K562 (cell line): ENCODE results near the gene LAT. TPM values are rescaled to one million over a fixed set of nuclear protein-coding genes. Genes with fewer than 3 reads are reported as not detected.
A peak's percentile ranks its signal among the peaks of the same experiment; 100 is the strongest.

Experiments used
- BACH1 ChIP-seq: fragments of 200-800 bp; sonication (Bioruptor generic); IDR thresholded peaks from 2 replicates; pipeline ENCODE4 v1.6.1; 2016; ENCODE audit warnings: missing genetic modification characterization, missing compliant biosample characterization
- BHLHE40 ChIP-seq: IDR thresholded peaks from 2 replicates; pipeline ENCODE4 v1.6.1; 2011; ENCODE audit warnings: low read length, improper control_type of control experiment
- EGR1 ChIP-seq: fragments of 450-650 bp; conservative IDR thresholded peaks from 2 replicates; pipeline ENCODE4 v1.6.1; 2017; ENCODE audit warnings: mild to moderate bottlenecking
- EHMT2 ChIP-seq: fragments of 450-650 bp; IDR thresholded peaks from 2 replicates; pipeline ENCODE4 v1.6.1; 2018; ENCODE audit warnings: antibody characterized with exemption
- HDAC2 ChIP-seq: fragments of 450-650 bp; IDR thresholded peaks from 2 replicates; pipeline ENCODE4 v1.6.1; 2016; ENCODE audit warnings: mild to moderate bottlenecking
- JUND ChIP-seq, 2 experiments: IDR thresholded peaks; 2 replicates in 1 of 2; 3 replicates in 1 of 2; pipeline ENCODE4 v1.6.1; 2011; ENCODE audit warnings: borderline replicate concordance in 2 of 2, low read depth in 2 of 2, low read length in 2 of 2, improper control_type of control experiment in 1 of 2, missing biosample characterization in 1 of 2, missing genetic modification characterization in 1 of 2, missing genetic modification reagents in 1 of 2
- LCOR ChIP-seq: sonication (generic); formaldehyde crosslinking; IDR thresholded peaks from 2 replicates; pipeline ENCODE4 v1.8.0; 2022; ENCODE audit warnings: mild to moderate bottlenecking, missing genetic modification reagents
- NCOR1 ChIP-seq: fragments of 450-650 bp; IDR thresholded peaks from 2 replicates; pipeline ENCODE4 v1.6.1; 2016; ENCODE audit warnings: mild to moderate bottlenecking, moderate library complexity
- RBBP5 ChIP-seq: fragments of 200-600 bp; sonication (generic); IDR thresholded peaks from 2 replicates; pipeline ENCODE4 v1.6.1; 2012; ENCODE audit warnings: borderline replicate concordance, mild to moderate bottlenecking, low read length, control low read depth, inconsistent platforms; ENCODE audit not compliant: insufficient read depth, poor library complexity, severe bottlenecking
- RNF219 ChIP-seq: fragments of 250-450 bp; sonication (Bioruptor Pico); IDR thresholded peaks from 2 replicates; pipeline ENCODE4 v1.5.0; 2022; ENCODE audit warnings: mild to moderate bottlenecking
- SMARCA4 ChIP-seq: fragments of 450-650 bp; IDR thresholded peaks from 2 replicates; pipeline ENCODE4 v1.6.1; 2016
- ZBTB26 ChIP-seq: fragments of 450-650 bp; formaldehyde crosslinking; IDR thresholded peaks from 2 replicates; pipeline ENCODE4 v1.4.0; 2022; ENCODE audit warnings: missing genetic modification characterization
- ZNF253 ChIP-seq: fragments of 250-450 bp; sonication (Bioruptor Pico); conservative IDR thresholded peaks from 2 replicates; pipeline ENCODE4 v1.6.1; 2021; ENCODE audit warnings: mild to moderate bottlenecking
- polyA plus RNA-seq, 8 experiments: library from polyadenylated mRNA; depleted of rRNA in 4 of 8; stranded (reverse) in 5 of 8; unstranded in 3 of 8; fragments of >200 nt; fragmentation: Nextera tagmentation in 2 of 8; fragmentation: Illumina TruSeq in 1 of 8; extraction: Ambion mirVana in 2 of 8; extraction: Trizol in 1 of 8; gene quantifications; 2 replicates each; pipeline versions ENCODE4 v1.2.1 to v1.2.3, GENCODE V29; 2011 to 2014; ENCODE audit warnings: inconsistent platforms in 1 of 8, missing spikeins in 1 of 8
- total RNA-seq, 7 experiments: library from RNA; depleted of rRNA in 6 of 7; stranded (reverse); fragments of >200 nt in 6 of 7; fragmentation: Illumina TruSeq in 2 of 7; extraction: Trizol in 2 of 7; gene quantifications; 2 replicates each; pipeline versions ENCODE4 v1.2.1 to v1.2.3, GENCODE V29; 2011 to 2021; ENCODE audit warnings: low replicate concordance in 1 of 7
- TF ChIP-seq, protein P1 (sequence below), 2 experiments: IDR thresholded peaks; 2 replicates each; pipeline ENCODE4 v1.6.1; 2012; ENCODE audit warnings: improper control_type of control experiment in 2 of 2, low read depth in 2 of 2, low read length in 2 of 2, borderline replicate concordance in 1 of 2
- TF ChIP-seq, protein P2 (sequence below): fragments of 150-350 bp; conservative IDR thresholded peaks from 2 replicates; pipeline ENCODE4 v1.6.1; 2014; ENCODE audit warnings: low read length
- TF ChIP-seq, protein P3 (sequence below): fragments of 250-450 bp; sonication (Bioruptor Pico); IDR thresholded peaks from 2 replicates; pipeline ENCODE4 v1.4.0; 2020; ENCODE audit warnings: mild to moderate bottlenecking, moderate library complexity

Gene LAT
- total and polyA plus RNA-seq, 9 of the 15 experiments (the other 6 are each of a cell fraction or from before 2014, with no cell fraction given): 0.40 to 4.2 (median 1.3) TPM

GRCh38 chr16:29007730-29008593, 23.1 kb downstream of the LAT start (continued):
- TF ChIP-seq, protein P1, sequence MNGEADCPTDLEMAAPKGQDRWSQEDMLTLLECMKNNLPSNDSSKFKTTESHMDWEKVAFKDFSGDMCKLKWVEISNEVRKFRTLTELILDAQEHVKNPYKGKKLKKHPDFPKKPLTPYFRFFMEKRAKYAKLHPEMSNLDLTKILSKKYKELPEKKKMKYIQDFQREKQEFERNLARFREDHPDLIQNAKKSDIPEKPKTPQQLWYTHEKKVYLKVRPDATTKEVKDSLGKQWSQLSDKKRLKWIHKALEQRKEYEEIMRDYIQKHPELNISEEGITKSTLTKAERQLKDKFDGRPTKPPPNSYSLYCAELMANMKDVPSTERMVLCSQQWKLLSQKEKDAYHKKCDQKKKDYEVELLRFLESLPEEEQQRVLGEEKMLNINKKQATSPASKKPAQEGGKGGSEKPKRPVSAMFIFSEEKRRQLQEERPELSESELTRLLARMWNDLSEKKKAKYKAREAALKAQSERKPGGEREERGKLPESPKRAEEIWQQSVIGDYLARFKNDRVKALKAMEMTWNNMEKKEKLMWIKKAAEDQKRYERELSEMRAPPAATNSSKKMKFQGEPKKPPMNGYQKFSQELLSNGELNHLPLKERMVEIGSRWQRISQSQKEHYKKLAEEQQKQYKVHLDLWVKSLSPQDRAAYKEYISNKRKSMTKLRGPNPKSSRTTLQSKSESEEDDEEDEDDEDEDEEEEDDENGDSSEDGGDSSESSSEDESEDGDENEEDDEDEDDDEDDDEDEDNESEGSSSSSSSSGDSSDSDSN (IDR thresholded peaks at IDR 0.05; ENCODE audit: borderline replicate concordance in 1 of 2, low read depth in 2 of 2, low read length in 2 of 2): no peak
- peak; percentile 86 for TF ChIP-seq EGR1
- TF ChIP-seq JUND (IDR thresholded peaks at IDR 0.05; ENCODE audit: borderline replicate concordance, low read depth, low read length): peak; percentile 39; the same call in 1 of the 2 replicates
- TF ChIP-seq JUND (tag; IDR thresholded peaks at IDR 0.05; ENCODE audit: borderline replicate concordance, low read depth, low read length): no peak
- TF ChIP-seq, protein P2, sequence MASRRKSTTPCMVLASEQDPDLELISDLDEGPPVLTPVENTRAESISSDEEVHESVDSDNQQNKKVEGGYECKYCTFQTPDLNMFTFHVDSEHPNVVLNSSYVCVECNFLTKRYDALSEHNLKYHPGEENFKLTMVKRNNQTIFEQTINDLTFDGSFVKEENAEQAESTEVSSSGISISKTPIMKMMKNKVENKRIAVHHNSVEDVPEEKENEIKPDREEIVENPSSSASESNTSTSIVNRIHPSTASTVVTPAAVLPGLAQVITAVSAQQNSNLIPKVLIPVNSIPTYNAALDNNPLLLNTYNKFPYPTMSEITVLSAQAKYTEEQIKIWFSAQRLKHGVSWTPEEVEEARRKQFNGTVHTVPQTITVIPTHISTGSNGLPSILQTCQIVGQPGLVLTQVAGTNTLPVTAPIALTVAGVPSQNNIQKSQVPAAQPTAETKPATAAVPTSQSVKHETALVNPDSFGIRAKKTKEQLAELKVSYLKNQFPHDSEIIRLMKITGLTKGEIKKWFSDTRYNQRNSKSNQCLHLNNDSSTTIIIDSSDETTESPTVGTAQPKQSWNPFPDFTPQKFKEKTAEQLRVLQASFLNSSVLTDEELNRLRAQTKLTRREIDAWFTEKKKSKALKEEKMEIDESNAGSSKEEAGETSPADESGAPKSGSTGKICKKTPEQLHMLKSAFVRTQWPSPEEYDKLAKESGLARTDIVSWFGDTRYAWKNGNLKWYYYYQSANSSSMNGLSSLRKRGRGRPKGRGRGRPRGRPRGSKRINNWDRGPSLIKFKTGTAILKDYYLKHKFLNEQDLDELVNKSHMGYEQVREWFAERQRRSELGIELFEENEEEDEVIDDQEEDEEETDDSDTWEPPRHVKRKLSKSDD: no peak
- no peak for TF ChIP-seq RBBP5
- TF ChIP-seq SMARCA4: no peak
- TF ChIP-seq RNF219: no peak
- TF ChIP-seq EHMT2: peak; percentile 21; the same call in 1 of the 2 replicates
- TF ChIP-seq NCOR1: peak; percentile 23; the same call in 1 of the 2 replicates
- TF ChIP-seq ZBTB26 (CRISPR knock-in tag): no peak
- TF ChIP-seq BACH1 (tag): no peak
- TF ChIP-seq BHLHE40: no peak
- no peak for TF ChIP-seq ZNF253 (CRISPR knock-in tag)
- TF ChIP-seq HDAC2: no peak
- TF ChIP-seq, protein P3, sequence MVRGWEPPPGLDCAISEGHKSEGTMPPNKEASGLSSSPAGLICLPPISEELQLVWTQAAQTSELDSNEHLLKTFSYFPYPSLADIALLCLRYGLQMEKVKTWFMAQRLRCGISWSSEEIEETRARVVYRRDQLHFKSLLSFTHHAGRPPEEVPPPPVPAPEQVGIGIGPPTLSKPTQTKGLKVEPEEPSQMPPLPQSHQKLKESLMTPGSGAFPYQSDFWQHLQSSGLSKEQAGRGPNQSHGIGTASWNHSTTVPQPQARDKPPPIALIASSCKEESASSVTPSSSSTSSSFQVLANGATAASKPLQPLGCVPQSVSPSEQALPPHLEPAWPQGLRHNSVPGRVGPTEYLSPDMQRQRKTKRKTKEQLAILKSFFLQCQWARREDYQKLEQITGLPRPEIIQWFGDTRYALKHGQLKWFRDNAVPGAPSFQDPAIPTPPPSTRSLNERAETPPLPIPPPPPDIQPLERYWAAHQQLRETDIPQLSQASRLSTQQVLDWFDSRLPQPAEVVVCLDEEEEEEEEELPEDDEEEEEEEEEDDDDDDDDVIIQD (CRISPR knock-in tag): no peak
- 0 out of 2 replicates have a peak, but pooled peaks have one; percentile 59 for TF ChIP-seq LCOR
